Mucosa of stomach (tissue), 1 donor: Measurements from ENCODE around the gene CTF1.

Experiments used
- H3K27me3 ChIP-seq: one replicate; pipeline ENCODE4 v1.7.0; 2013; ENCODE audit warnings: mild to moderate bottlenecking, low read length; ENCODE audit not compliant: control insufficient read depth, insufficient read depth
- H3K36me3 ChIP-seq: one replicate; pipeline ENCODE4 v1.7.0; 2013; ENCODE audit warnings: low read length; ENCODE audit not compliant: control insufficient read depth, insufficient read depth
- H3K4me1 ChIP-seq: one replicate; pipeline ENCODE4 v1.7.0; 2013; ENCODE audit warnings: mild to moderate bottlenecking, low read length; ENCODE audit not compliant: control insufficient read depth, insufficient read depth
- H3K4me3 ChIP-seq: one replicate; pipeline ENCODE4 v1.7.0; 2013; ENCODE audit warnings: low read length
- H3K9ac ChIP-seq: one replicate; pipeline ENCODE4 v1.7.0; 2013; ENCODE audit warnings: mild to moderate bottlenecking, low read length, moderate library complexity
- H3K9me3 ChIP-seq: one replicate; pipeline ENCODE4 v1.7.0; 2013; ENCODE audit warnings: mild to moderate bottlenecking, low read length, moderate library complexity; ENCODE audit not compliant: control insufficient read depth
- donor health status: Pancreatic carcinoma.

Gene CTF1

GRCh38 chr16:30921748-30922419 is 25.5 kb downstream of the CTF1 start:
- H3K27me3 ChIP-seq, result no peaks in the 10 kb centered on the region
- peak overlapping the region; percentile 64 for H3K9ac ChIP-seq
- no peaks in the 10 kb centered on the region for H3K36me3 ChIP-seq
- no peaks in the 10 kb centered on the region for H3K9me3 ChIP-seq
- H3K4me1 ChIP-seq, result peaks cover 12% of the 10 kb centered on the region
- peak overlapping the region; percentile 45 for H3K4me3 ChIP-seq

GRCh38 chr16:30922420-30922959 is 26.1 kb downstream of the CTF1 start:
- Histone ChIP-seq H3K9me3 (no peaks in the 10 kb centered on the region), H3K4me3 (peak overlapping the region; percentile 78), H3K9ac (peak overlapping the region; percentile 64), H3K27me3 (no peaks in the 10 kb centered on the region), H3K36me3 (no peaks in the 10 kb centered on the region), H3K4me1 (peaks cover 12% of the 10 kb centered on the region)

GRCh38 chr16:30922960-30923535 is 26.6 kb downstream of the CTF1 start:
- peaks cover 12% of the 10 kb centered on the region for H3K4me1 ChIP-seq
- H3K27me3 ChIP-seq, result no peaks in the 10 kb centered on the region

GRCh38 chr16:30923554-30924075 is 27.2 kb downstream of the CTF1 start, which contains the start of gene FBXL19:
Gene FBXL19 (plus strand): TSS chr16:30923572. CDS start chr16:30925755, 2,183 bp downstream.
- H3K27me3 ChIP-seq, result no peaks in the 10 kb centered on the region
- no peaks in the 10 kb centered on the region for H3K36me3 ChIP-seq
- peak within 1 kb of the TSS; percentile 78 for H3K4me3 ChIP-seq
- peaks cover 12% of the 10 kb centered on the region for H3K4me1 ChIP-seq
- no peaks in the 10 kb centered on the region for H3K9me3 ChIP-seq
- peak within 1 kb of the TSS; percentile 64 for H3K9ac ChIP-seq

More at GRCh38 chr16:30922960-30923535, 26.6 kb downstream of the CTF1 start:
- Histone ChIP-seq H3K36me3 (no peaks in the 10 kb centered on the region), H3K4me3 (peak overlapping the region; percentile 78), H3K9me3 (no peaks in the 10 kb centered on the region), H3K9ac (peak overlapping the region; percentile 56)

- no peak overlapping the region for H3K4me3 ChIP-seq
- no peaks in the 10 kb centered on the region for H3K27me3 ChIP-seq
- H3K4me1 ChIP-seq, result peaks cover 12% of the 10 kb centered on the region
- no peaks in the 10 kb centered on the region for H3K9me3 ChIP-seq
- no peaks in the 10 kb centered on the region for H3K36me3 ChIP-seq
- peak overlapping the region; percentile 33 for H3K9ac ChIP-seq
Observed at GRCh38 chr16:30924076-30924912, 27.9 kb downstream of the CTF1 start.

GRCh38 chr16:30924913-30925631 is 28.7 kb downstream of the CTF1 start:
- no peaks in the 10 kb centered on the region for H3K36me3 ChIP-seq
- peaks cover 12% of the 10 kb centered on the region for H3K4me1 ChIP-seq
- H3K9ac ChIP-seq, result peak overlapping the region; percentile 33
- H3K9me3 ChIP-seq, result no peaks in the 10 kb centered on the region
- no peaks in the 10 kb centered on the region for H3K27me3 ChIP-seq
- no peak overlapping the region for H3K4me3 ChIP-seq

- no peaks in the 10 kb centered on the region for H3K27me3 ChIP-seq
- no peaks in the 10 kb centered on the region for H3K36me3 ChIP-seq
- H3K9ac ChIP-seq, result no peak overlapping the region
- H3K4me1 ChIP-seq, result peaks cover 12% of the 10 kb centered on the region
- no peaks in the 10 kb centered on the region for H3K9me3 ChIP-seq
- no peak overlapping the region for H3K4me3 ChIP-seq
Observed at GRCh38 chr16:30925632-30925987, 29.2 kb downstream of the CTF1 start.

GRCh38 chr16:30925995-30926811 is 29.8 kb downstream of the CTF1 start:
- Histone ChIP-seq H3K9me3 (no peaks in the 10 kb centered on the region), H3K4me3 (no peak overlapping the region), H3K4me1 (peaks cover 11% of the 10 kb centered on the region), H3K9ac (no peak overlapping the region), H3K36me3 (no peaks in the 10 kb centered on the region), H3K27me3 (no peaks in the 10 kb centered on the region)

GRCh38 chr16:30926937-30927788 is 30.7 kb downstream of the CTF1 start:
- H3K27me3 ChIP-seq, result no peaks in the 10 kb centered on the region
- H3K9me3 ChIP-seq, result no peaks in the 10 kb centered on the region
- no peak overlapping the region for H3K4me3 ChIP-seq
- no peak overlapping the region for H3K9ac ChIP-seq
- peaks cover 6% of the 10 kb centered on the region for H3K4me1 ChIP-seq
- H3K36me3 ChIP-seq, result peaks cover 3% of the 10 kb centered on the region

- no peaks in the 10 kb centered on the region for H3K9me3 ChIP-seq
- no peaks in the 10 kb centered on the region for H3K27me3 ChIP-seq
- no peak overlapping the region for H3K4me3 ChIP-seq
- peaks cover 6% of the 10 kb centered on the region for H3K4me1 ChIP-seq
- peaks cover 5% of the 10 kb centered on the region for H3K36me3 ChIP-seq
- H3K9ac ChIP-seq, result no peak overlapping the region
Observed at GRCh38 chr16:30927789-30928378, 31.5 kb downstream of the CTF1 start.
